GM10266 (cell line): ENCODE data around the gene BSDC1.
"Not testable (repeated sequence)": the region's sequence is repeated elsewhere in the genome, so short reads cannot be mapped to it uniquely, and the experiment has no call there.

Experiments
- DNase-seq: peaks from one replicate; pipeline ENCODE4 v3.0.0; 2012; ENCODE audit errors: extremely low spot score
- CTCF ChIP-seq: IDR thresholded peaks from 2 replicates; pipeline ENCODE4 v1.5.1; 2012; ENCODE audit warnings: mild to moderate bottlenecking, low read depth; ENCODE audit not compliant: control insufficient read depth, insufficient read depth; ENCODE audit errors: missing control alignments

The BSDC1 gene

GRCh38 chr1:32394141-32394889 lies at the start of gene BSDC1:
Gene BSDC1 (minus strand): TSS chr1:32394441. CDS start chr1:32394414, 27 bp downstream.
- peak; percentile 96 for DNase-seq
- no peak for TF ChIP-seq CTCF

- DNase-seq: not testable (repeated sequence)
Measured at GRCh38 chr1:32441467-32441866, 47.2 kb upstream of the BSDC1 start.

- not testable (repeated sequence) for DNase-seq
Measured at GRCh38 chr1:32438777-32439176, 44.5 kb upstream of the BSDC1 start.

GRCh38 chr1:32438136-32438535 lies 43.9 kb upstream of the BSDC1 start:
- no peak for TF ChIP-seq CTCF
- DNase-seq: no peak

GRCh38 chr1:32431736-32432400 lies 37.6 kb upstream of the BSDC1 start:
- peak; percentile 62 for DNase-seq

GRCh38 chr1:32427264-32427963 lies 33.2 kb upstream of the BSDC1 start:
- no peak for TF ChIP-seq CTCF
- no peak for DNase-seq

More at GRCh38 chr1:32431736-32432400, 37.6 kb upstream of the BSDC1 start:
- TF ChIP-seq CTCF: no peak

GRCh38 chr1:32426489-32427255 lies 32.4 kb upstream of the BSDC1 start:
- no peak for TF ChIP-seq CTCF
- no peak for DNase-seq

GRCh38 chr1:32421775-32422174 lies 27.5 kb upstream of the BSDC1 start:
- DNase-seq: no peak
- TF ChIP-seq CTCF: no peak
